Mammary epithelial cell (primary cell): Measurements from ENCODE around the gene SNX9.
A peak's percentile ranks its signal among the peaks of the same experiment; 100 is the strongest.

Source experiments
- EZH2 ChIP-seq: IDR thresholded peaks from 2 replicates; pipeline ENCODE4 v1.6.1; 2012; ENCODE audit warnings: low read length, inconsistent platforms, borderline replicate concordance
- TF ChIP-seq, protein P1 (sequence below), 2 donors: IDR thresholded peaks in 1 of 2; conservative IDR thresholded peaks in 1 of 2; 2 replicates each; pipeline ENCODE4 v1.5.1; 2011 to 2012; ENCODE audit warnings: inconsistent platforms in 2 of 2, low read length in 2 of 2, mild to moderate bottlenecking in 2 of 2, control low read depth in 1 of 2, low read depth in 1 of 2; ENCODE audit not compliant: insufficient read depth in 1 of 2; ENCODE audit errors: extremely low read depth in 1 of 2

DNA sequence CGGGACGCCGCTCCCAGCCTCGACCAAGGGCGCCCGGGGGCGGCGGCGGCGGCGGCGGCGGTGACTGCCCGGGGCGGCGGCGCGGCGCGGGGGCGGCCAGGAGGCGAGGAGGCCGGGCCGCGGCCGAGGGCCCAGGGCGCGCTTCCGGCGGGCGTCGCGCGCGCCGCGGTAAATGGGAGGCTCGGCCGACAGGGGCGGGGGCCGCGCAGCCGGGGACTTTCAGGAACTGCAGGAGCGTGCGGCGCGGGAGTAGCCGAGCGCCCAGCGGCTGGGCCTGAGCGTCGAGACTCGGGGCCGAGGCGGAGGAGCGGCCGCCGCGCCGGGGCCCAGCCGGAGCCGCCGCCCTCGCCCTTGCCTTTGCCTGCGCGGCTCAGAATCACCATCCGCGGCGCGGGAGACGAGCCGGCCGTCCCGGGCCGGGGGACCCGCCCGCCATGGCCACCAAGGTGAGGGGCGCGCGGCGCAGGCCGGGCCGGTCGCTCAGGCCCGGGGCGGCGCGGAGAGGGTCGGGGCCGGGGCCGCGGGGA, at the start of gene SNX9:
- TF ChIP-seq, protein P1, sequence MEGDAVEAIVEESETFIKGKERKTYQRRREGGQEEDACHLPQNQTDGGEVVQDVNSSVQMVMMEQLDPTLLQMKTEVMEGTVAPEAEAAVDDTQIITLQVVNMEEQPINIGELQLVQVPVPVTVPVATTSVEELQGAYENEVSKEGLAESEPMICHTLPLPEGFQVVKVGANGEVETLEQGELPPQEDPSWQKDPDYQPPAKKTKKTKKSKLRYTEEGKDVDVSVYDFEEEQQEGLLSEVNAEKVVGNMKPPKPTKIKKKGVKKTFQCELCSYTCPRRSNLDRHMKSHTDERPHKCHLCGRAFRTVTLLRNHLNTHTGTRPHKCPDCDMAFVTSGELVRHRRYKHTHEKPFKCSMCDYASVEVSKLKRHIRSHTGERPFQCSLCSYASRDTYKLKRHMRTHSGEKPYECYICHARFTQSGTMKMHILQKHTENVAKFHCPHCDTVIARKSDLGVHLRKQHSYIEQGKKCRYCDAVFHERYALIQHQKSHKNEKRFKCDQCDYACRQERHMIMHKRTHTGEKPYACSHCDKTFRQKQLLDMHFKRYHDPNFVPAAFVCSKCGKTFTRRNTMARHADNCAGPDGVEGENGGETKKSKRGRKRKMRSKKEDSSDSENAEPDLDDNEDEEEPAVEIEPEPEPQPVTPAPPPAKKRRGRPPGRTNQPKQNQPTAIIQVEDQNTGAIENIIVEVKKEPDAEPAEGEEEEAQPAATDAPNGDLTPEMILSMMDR (conservative IDR thresholded peaks at IDR 0.05 in 1 of 2, IDR thresholded peaks at IDR 0.05 in 1 of 2; ENCODE audit: extremely low read depth in 1 of 2, insufficient read depth in 1 of 2, low read depth in 1 of 2, low read length in 2 of 2) = peak in 1 of 2 donors; percentile 12
- TF ChIP-seq EZH2 = no peak
